HG02852 (cell line): ENCODE results near the gene PTH2.
"Not testable (repeated sequence)": the region's sequence is repeated elsewhere in the genome, so short reads cannot be mapped to it uniquely, and the experiment has no call there.

Experiments used
- ATAC-seq: cut with Tn5 transposase; IDR thresholded peaks from one replicate; pipeline ENCODE4 v1.9.1; 2021; ENCODE audit warnings: mild to moderate bottlenecking, moderate library complexity; ENCODE audit not compliant: unreplicated experiment

Gene PTH2

DNA sequence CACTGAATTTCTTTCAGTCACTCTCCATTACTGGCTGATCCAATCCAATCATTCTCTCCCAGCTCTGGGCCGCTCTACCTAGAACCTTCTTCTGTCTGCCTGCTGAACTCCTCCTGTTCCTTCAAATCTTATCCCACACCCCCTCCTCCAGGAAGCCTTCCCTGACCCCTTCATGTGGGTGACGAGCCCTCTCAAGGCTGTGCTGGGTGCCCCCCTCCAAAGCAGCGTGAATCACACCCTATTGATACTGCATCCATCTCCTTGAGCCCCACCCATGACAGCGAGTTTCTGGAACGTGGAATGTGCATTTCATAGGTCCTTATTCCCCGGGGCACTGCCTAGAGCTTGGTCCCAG lies 25.2 kb upstream of the PTH2 start:
- no peak for ATAC-seq

DNA sequence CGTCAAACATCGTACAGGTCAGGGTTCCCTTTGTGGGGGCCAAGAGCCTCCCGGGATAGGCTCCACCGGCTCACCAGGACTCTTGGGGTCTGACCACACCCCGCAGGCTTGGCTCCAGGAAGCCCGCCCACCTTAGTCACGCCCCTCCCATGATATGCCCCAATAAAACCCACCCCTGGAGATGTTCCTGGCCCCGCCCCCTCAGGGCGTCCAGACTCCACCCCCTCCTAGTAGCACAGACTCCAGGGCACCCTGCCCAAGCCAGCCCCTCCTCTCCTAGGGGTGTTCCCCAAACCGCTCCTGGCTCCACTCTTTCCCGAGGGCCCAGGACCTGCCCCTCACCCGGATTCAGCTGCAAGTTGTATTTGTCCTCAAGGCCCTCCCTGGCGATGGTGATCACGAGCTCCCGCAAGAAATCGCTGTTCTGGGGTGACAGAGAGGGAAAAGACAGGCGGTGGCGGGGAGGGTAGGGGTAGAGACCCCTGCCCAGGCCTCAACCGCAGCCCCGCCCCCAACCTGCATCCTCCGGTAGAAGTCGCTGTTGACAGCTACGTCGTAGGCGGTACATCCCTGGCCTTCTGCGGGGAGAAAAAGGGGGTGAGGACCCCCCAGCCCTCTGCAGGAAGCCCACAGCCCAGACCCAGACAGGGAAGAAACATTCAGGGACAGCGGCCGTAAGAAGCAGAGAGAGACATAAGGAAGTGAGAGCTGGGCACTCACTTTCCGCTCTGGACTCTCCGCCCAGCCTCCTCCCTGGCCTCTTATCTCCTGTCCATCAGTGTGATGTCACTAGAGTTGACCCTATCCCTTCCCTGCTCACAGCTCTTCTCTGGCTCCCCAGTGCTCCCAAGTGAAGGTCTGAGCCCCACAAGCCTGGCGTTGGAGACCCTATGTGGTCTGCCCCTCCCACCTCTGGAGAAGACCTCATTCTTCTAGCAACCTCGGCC lies 24.5 kb upstream of the PTH2 start:
- ATAC-seq = no peak

DNA sequence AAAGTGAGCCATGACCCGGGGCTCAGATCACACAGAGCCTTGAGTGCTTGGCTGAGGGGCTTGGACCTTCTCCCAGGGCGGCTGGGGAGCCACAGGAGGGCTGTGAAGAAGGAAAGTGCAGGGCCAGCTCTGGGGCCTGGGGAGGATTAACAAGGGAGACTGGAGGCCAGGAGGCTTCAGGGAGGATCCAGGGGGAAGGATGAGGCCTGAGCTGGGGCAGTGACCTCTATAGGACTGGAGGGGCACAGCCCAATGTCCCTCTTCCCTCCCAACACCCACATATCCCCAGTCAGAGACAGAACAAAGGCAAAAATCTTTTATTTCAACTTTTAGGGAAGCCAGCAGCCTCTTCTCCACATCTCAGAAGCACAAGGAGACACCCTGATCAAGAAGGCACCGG lies 22.8 kb upstream of the PTH2 start:
- no peak for ATAC-seq

DNA sequence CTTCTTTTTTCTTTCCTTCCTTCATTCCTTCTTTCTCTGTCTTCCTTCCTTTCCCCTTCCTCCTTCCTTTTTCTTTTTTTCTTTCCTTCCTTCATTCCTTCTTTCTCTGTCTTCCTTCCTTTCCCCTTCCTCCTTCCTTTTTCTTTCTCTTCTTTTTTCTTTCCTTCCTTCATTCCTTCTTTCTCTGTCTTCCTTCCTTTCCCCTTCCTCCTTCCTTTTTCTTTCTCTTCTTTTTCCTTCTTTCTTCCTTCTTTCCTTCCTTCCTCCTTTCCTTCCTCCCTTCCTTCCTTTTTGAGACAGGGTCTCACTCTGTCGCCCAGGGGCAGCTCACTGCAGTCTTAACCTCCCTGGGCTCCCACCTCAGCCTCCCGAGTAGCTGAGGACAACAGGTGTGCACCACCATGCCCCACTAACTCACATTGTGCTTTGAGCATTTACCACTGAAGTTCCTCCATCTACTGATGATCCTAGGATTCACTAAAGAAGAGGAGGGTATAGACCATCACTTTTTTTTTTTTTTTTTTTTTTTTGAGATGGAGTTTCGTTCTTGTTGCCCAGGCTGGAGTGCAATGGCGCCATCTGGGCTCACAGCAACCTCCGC lies 21.0 kb upstream of the PTH2 start:
- ATAC-seq = not testable (repeated sequence)

DNA sequence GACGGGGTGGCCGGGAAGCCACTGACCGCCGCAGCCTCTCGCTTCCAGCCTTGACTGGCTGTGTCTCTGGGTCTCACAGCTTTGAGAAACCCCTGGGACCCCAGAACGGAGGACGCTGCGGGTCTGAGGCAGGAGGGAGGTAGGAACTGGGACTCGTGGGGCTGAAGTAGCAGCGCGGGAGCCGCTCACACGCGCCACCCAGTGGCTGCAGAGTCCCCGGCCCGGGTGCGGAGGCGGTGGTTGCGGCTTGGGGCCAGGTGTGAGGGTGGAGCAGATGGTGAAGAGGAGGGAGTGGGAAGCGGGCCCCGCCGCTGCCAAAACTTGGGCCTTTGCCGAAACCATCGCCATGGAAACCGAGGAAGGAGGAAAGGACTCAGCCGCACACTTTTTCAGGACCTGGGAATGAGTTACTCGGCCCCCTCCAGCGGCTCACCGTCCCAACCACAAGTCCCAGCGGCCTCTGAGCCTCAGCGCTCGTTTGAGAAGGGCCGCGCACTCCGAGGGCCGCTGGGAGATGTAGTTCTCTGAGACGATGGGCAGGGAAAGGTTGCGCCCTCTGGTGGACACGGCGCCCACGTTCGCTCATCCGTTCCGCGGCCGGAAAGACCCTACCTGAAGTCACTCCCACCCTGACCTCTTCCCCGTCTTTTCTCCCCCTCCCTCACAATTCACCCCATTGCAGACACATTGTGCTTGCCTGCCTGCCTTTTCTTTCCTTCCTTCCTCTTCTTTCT lies 20.3 kb upstream of the PTH2 start:
- ATAC-seq = peak; percentile 73

- ATAC-seq = no peak
Observed at GRCh38 chr19:49442771-49443365, 19.6 kb upstream of the PTH2 start.

GRCh38 chr19:49442354-49442753 lies 19.1 kb upstream of the PTH2 start:
- ATAC-seq = no peak

DNA sequence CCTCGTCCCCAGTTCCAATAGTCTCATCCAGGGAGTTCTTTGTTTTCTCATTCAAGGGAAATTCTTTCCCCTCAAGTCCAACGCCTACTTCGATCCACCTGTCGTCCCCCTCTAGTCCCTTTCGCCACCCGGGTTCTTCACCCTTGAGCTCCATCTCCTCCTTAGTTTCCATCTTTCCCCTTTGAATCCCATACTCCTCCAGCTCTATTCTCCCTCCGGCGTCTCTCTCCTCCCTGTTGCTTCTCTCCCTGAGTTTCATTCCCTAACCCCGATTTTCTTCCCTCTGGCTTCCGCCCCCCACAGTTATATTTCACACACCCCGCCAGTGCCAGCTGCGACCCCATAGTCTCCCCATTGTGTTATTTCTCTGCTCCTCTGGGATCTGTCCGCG lies 18.7 kb upstream of the PTH2 start:
- no peak for ATAC-seq

DNA sequence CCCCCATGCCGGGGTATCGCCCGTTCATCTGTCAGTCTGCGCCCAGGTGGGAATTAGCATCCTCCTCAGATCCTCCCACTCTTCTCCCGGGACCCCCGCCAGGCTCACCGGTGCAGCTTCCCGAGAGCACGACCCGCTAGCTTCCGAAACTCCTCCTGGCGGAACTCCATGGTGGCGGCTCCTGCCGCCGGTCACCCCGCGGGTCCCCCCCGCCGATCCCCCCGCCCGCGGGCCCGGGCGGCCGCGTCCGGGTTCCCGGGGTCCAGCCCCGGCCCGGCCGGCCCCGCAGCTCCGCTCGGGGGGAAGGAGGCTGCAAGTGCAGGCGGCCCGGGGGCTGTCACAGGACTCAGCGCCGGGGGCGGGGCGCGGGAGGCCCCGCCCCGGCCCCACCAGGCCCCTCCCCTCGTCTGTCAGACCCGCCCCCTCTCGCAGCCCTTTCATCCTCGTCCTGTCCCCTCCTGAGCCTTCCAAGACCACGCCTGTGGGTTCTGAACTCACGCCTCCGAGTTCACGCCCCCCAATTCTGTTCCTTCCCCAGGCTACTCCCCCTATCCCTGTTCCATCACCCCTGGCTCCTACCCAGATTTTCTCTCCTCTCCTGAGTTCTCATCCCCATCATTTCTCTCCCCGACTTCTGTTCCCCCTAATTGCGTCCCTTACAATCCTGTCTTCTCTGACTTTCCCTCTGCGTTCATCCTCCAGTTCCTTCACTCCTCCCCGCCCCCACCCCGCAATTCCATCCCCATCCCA lies 18.1 kb upstream of the PTH2 start, which contains the start of gene SLC17A7:
TSS of gene SLC17A7 (minus strand) at position 318 of the 750 bp plus-strand sequence. CDS start at position 170, 148 bp downstream.
- ATAC-seq = no peak

DNA sequence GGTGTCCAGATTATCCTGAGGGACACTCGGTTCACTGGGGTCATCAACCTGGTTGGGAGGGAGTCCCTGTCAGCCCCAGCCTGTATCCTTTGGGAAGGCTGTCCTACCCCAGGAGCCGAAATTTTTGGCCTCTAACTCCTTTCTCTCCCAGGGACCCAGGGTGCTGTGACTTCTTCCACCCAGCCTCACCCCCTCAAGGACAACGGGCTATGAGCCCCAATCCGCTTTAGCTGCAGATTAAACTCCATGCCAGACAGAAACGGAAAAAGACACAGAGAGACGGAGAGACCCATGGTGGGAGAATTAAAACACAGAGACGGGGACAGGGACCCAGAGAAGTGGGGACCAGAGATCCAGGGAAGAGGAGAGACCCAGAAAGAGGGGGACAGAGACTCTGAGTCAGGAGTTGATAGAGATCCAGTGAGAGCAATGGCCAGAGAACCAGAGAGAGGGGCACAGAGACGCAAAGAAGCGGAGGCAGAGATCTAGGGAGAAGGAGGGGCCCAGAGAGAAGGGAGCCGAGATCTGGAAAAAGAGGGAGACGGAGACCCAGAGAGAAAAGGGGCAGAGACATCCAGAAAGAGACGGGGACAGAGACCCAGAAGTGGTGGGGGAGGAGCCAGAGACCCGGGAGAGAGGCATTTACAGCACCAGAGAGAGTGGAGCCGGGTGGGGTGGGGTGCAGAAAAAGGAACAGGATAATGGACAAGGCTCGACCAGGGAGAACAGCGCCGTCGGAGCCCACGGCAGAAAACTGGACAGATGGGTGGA lies 17.4 kb upstream of the PTH2 start:
- ATAC-seq = no peak

GRCh38 chr19:49439836-49440235 lies 16.6 kb upstream of the PTH2 start:
- no peak for ATAC-seq

DNA sequence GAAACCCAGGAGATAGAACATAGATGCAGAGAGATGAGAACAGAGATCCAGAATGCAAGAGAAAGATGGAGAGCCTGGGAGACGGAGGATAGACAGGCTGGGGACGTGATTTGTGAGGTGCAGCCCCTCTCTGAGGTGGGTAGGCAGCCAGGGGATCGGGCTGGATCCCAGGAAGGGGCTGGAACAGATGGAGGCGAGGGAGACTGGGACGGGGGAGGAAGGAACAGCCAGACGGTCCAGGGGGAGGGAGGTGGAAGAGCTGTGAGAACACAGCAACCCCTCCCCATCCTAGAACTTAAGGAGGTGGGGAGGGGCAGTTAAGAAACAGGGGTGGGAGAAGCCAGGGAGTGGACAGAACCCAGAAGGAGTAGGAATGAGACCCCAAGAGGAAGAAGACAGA lies 15.0 kb upstream of the PTH2 start:
- no peak for ATAC-seq

DNA sequence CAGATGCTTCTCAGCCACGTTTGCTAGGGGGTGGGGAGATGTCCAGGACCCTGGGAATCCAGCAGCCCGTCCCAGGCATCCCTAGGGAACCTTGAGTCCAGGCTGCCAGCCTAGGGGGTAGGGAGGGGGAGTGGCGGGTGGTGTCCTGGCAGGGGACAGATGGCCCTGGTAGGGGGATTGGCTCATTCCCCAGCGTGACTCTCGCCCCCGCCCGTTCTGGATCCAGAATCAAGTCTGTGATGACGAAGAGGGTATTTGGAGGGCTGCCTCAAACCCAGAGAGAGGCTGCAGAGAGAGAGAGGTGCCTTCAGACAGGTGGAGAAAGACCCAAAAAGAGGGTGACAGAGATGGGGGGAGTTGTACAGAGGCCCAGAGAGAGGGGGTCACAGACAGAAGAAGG lies 14.0 kb upstream of the PTH2 start:
- ATAC-seq = no peak

DNA sequence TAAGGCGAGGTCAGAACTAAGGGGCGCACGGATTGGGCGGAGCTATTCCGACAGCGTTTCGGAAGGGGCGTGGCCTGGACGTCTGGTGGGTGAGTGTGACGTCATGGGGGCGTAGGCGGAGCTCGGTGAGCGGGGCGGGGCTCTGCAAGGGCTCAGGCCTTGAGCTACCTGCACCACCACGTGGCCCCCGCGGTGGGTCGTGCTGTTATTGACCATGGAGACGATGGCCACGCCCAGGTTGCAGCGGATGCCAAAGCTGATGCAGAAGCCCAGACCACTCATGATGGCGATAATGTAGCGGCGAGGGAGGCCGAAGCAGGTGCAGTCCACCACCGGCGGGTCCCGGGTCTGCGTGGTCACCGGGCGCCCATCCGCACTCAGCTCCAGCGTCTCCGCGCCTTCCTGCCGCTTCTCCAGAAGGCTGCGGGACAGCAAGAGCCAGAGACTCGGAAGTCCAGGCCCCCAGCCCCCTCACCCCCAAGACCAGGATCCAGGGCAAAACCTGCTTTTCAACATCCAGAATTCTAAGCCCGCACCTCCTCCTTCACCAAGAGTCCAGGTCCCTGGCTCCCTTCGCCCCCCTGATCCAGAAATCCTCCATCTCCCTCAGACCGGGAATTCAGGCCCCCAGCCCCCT lies 13.3 kb upstream of the PTH2 start:
- ATAC-seq = no peak

DNA sequence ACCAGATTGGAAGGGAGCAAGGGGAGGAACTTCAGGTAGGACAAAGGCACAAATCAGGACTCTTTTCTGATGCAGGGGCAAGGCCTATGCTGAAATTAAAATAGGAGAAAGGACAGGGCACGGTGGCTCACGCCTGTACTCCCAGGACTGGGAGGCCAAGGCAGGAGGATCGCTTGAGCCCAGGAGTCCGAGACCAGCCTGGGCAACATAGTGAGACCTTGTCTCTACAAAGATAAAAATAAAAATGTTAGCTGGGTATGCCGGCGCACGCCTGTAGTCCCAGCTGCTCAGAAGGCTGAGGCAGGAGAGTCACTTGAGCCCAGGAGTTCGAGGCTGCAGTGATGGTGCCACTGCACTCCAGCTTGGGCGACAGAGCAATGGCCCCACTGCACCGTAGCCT lies 12.4 kb upstream of the PTH2 start:
- ATAC-seq = no peak

DNA sequence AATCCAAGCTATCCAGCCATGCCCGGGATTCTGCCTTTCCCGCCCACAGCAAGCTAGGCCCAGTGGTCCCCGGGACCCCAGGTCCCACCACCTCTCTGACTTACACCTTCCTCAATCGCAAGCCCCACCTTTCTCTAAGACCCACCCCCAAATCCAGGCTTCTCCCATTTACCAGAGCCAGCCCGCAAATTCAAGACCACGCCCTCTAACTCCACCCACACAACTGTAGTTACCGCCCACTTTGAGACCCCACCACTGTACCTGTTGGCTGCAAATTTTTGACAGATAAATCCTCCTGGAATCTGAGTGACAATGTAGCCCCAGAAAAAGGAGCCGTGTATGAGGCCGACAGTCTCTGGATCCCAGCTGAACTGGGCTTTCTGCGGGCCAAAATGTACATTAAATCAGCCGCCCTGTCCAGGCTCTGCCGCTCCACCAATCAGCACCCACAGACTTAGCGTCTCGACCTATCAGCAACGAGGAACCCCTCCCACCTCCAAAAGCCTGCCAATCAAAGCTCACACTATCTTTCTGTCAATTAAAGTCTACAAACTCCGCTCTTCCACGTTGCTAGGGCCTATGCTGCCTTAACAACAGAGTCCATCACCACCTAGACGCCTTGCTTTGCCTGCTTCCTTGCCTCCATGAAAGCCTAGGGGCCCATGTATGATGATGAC lies 11.8 kb upstream of the PTH2 start:
- ATAC-seq = no peak

DNA sequence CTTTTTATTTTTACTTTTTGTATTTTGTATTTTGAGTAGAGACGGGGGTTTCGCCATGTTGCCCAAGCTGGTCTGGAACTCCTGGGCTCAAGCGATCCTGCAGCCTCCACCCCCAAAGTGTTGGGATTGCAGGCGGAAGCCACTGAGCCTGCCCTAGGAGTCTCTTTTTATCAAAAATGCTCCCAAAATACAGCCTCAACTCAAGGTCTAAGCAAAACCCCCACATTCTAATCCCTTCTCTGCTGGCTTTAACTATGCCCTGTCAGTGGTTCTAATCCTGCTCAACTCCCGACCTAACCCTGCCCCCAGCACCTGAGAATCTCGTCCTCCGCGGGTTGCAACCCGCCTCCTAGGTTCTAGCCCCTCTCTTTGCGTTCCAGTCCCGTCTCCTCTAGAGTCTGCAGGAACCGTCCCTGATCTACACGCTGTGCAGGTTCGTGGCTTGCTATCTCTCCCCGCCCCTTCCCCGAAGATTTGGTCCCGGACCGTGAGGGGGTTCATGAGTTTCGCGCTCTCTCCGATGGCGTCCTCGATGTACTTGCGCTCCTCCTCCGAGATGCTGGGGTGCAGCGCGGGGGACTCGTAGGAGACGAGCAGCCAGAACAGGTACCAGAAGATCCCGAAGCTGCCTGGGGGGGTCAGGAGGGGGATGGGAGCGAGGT lies 10.1 kb upstream of the PTH2 start:
- no peak for ATAC-seq
